ENCODE measurements around the gene LAMA1. TPM values are rescaled to one million over a fixed set of nuclear protein-coding genes. Genes with fewer than 3 reads are reported as not detected.

LAMA1 gene
- total and polyA plus RNA-seq, 10 donors: 0.20 to 2.3 (median 0.63) TPM

DNA sequence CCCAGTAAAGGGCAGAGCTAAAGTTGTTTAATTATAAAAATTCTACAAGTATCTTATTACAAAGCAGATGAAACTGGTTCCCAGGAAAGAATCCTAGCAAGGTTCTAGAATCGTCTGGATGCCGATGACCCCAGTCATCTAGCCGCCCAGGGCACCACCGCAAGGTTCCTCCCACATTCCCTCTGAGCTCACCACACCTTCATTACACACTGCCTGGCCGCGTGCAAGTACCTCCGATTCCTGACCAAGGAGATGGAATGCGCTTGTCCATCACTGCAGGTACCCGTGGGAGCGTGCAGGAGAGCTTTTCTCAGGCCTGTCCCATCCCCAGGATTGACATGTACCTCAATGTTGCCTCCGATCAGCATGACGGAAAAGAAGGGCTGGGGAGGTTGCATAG is 158.5 kb downstream of the LAMA1 start:
- WGBS, 5 donors: 89 to 95% (median 92%) methylated on average over 12 of the region's 12 CpGs
- Histone ChIP-seq H3K36me3 (no peaks in the 10 kb centered on the region), H3K4me1 (peaks cover 0 to 5% (median 0%) of the 10 kb centered on the region in 6 donors), H3K4me3 (no peak overlapping the region), H3K27ac (no peak overlapping the region), H3K9me3 (peaks cover 0 to 9% (median 0%) of the 10 kb centered on the region in 8 donors), H3K27me3 (replicated peaks in 1 of 7) (no peaks in the 10 kb centered on the region)
- DNase-seq: no peak
- no peak for TF ChIP-seq POLR2AphosphoS5 (IDR thresholded peaks at IDR 0.05)
- TF ChIP-seq, protein P1, sequence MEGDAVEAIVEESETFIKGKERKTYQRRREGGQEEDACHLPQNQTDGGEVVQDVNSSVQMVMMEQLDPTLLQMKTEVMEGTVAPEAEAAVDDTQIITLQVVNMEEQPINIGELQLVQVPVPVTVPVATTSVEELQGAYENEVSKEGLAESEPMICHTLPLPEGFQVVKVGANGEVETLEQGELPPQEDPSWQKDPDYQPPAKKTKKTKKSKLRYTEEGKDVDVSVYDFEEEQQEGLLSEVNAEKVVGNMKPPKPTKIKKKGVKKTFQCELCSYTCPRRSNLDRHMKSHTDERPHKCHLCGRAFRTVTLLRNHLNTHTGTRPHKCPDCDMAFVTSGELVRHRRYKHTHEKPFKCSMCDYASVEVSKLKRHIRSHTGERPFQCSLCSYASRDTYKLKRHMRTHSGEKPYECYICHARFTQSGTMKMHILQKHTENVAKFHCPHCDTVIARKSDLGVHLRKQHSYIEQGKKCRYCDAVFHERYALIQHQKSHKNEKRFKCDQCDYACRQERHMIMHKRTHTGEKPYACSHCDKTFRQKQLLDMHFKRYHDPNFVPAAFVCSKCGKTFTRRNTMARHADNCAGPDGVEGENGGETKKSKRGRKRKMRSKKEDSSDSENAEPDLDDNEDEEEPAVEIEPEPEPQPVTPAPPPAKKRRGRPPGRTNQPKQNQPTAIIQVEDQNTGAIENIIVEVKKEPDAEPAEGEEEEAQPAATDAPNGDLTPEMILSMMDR (IDR thresholded peaks at IDR 0.05 in 8 of 11, conservative IDR thresholded peaks at IDR 0.05 in 3 of 11): no peak
- TF ChIP-seq POLR2A (IDR thresholded peaks at IDR 0.05): no peak
- intact Hi-C loops (cut with DNase I; ENCODE audit: low total_unique reads): no loop called here

DNA sequence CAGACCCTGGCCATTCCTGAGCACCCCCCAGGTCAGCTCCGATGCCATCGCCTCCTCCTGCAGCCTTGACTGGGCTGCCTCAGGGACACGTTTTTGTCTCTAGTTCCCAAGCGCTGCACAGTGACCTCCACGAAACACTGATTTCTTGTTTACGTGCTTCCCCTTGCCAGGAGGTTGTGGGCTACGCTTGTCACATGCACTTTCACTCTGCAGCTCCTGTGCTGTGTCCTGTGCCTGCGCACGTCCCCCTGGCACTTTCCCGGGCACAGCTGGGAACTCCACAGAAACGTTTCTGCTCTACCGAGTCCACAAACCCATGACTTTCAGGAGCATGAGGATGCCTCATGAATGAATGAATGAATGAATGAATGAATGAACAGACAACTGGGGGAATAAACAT is 160.6 kb downstream of the LAMA1 start:
- Histone ChIP-seq H3K4me3 (no peak overlapping the region), H3K9me3 (peaks cover 0 to 9% (median 0%) of the 10 kb centered on the region in 8 donors), H3K4me1 (peaks cover 0 to 5% (median 0%) of the 10 kb centered on the region in 6 donors), H3K27ac (no peak overlapping the region), H3K27me3 (replicated peaks in 1 of 7) (no peaks in the 10 kb centered on the region), H3K36me3 (no peaks in the 10 kb centered on the region)
- TF ChIP-seq, protein P1 (IDR thresholded peaks at IDR 0.05 in 8 of 11, conservative IDR thresholded peaks at IDR 0.05 in 3 of 11): no peak
- no peak for TF ChIP-seq POLR2AphosphoS5 (IDR thresholded peaks at IDR 0.05)
- no peak for TF ChIP-seq POLR2A (IDR thresholded peaks at IDR 0.05)
- no peak for DNase-seq
- 76 to 93% (median 77%) methylated on average over 12 of the region's 12 CpGs for WGBS, 5 donors
- intact Hi-C loops (cut with DNase I; ENCODE audit: low total_unique reads): no loop called here

DNA sequence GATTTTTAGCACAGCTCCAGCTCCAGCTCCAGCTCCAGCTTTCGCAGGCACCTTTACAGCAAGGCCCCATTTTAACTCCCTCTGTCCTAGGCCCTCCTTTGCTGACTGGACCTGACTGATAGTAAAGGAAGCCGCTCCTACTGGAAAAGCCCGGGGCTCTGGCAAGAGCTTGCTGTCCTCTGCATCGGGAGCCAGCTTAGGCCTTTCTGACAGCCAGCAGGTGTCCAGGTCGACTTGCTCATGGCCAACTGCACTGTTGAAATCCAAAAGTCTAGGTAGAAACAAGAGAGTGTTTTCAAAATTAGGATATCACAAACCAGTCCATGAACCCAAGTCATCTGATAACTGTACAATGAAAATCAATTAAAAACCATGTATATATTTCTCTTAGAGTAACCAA is 161.1 kb downstream of the LAMA1 start:
- no peak for DNase-seq
- H3K27me3 ChIP-seq (replicated peaks in 1 of 7): no peaks in the 10 kb centered on the region
- H3K27ac ChIP-seq: no peak overlapping the region
- H3K4me1 ChIP-seq: peaks cover 0 to 5% (median 0%) of the 10 kb centered on the region in 6 donors
- TF ChIP-seq POLR2AphosphoS5 (IDR thresholded peaks at IDR 0.05) (no peak), POLR2A (IDR thresholded peaks at IDR 0.05) (no peak)
- TF ChIP-seq, protein P1 (IDR thresholded peaks at IDR 0.05 in 8 of 11, conservative IDR thresholded peaks at IDR 0.05 in 3 of 11): no peak
- H3K9me3 ChIP-seq: peaks cover 0 to 9% (median 0%) of the 10 kb centered on the region in 8 donors
- H3K4me3 ChIP-seq: no peak overlapping the region
- WGBS, 5 donors: 79 to 92% (median 89%) methylated on average over 5 of the region's 5 CpGs
- no peaks in the 10 kb centered on the region for H3K36me3 ChIP-seq
- intact Hi-C loops (cut with DNase I; ENCODE audit: low total_unique reads): no loop called here

DNA sequence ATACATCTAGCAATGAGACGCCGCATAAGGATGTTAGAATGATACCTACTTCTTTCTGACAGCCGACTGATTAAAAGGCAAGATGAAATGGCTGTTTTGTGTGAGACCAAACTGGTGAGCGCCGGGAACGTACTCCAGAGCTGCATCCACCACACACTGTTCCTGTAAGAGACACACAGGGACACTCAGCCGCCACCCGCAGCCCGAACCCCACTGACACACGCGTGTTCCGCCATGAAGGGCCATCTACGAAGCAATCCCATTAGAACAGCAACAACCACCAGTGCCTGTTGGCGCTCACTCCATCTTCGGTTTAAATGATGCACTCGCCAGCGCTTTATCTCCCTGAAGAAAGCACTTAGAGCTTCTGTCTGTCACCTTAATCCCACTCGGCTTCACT is 162.3 kb downstream of the LAMA1 start:
- H3K4me3 ChIP-seq: no peak overlapping the region
- peaks cover 0 to 8% (median 0%) of the 10 kb centered on the region in 8 donors for H3K9me3 ChIP-seq
- no peaks in the 10 kb centered on the region for H3K36me3 ChIP-seq
- intact Hi-C loops (cut with DNase I; ENCODE audit: low total_unique reads): no loop called here
- TF ChIP-seq POLR2AphosphoS5 (IDR thresholded peaks at IDR 0.05) (no peak), POLR2A (IDR thresholded peaks at IDR 0.05) (no peak)
- TF ChIP-seq, protein P1 (IDR thresholded peaks at IDR 0.05 in 8 of 11, conservative IDR thresholded peaks at IDR 0.05 in 3 of 11): no peak
- H3K27ac ChIP-seq: no peak overlapping the region
- peaks cover 0 to 5% (median 0%) of the 10 kb centered on the region in 6 donors for H3K4me1 ChIP-seq
- H3K27me3 ChIP-seq (replicated peaks in 1 of 7): no peaks in the 10 kb centered on the region
- DNase-seq: no peak
- WGBS, 5 donors: 94 to 97% (median 97%) methylated on average over 18 of the region's 18 CpGs
